AG04449 (cell line): ENCODE results near the gene ETNK1.

Experiments
- CTCF ChIA-PET: fragments of 350-600 bp; formaldehyde crosslinking; extraction: SDS; loops from one replicate; lab custom pipeline; 2021; ENCODE audit warnings: antibody characterized with exemption; lab: Yijun Ruan, JAX
- POLR2A ChIA-PET: fragments of 400-600, 350-600 bp; formaldehyde crosslinking; extraction: SDS; loops from one replicate; lab custom pipeline; 2020; ENCODE audit warnings: antibody characterized with exemption, inconsistent platforms; lab: Yijun Ruan, JAX
- DNase-seq: peaks from one replicate; pipeline ENCODE4 v3.0.0-alpha.2; 2010; ENCODE audit warnings: low read depth, low spot score
- H3K4me3 ChIP-seq: 2 replicates; pipeline ENCODE4 v1.5.1; 2011; ENCODE audit warnings: low read depth, mild to moderate bottlenecking, control low read depth, low read length
- CTCF ChIP-seq: IDR thresholded peaks from one replicate; pipeline ENCODE4 v1.5.1; 2011; ENCODE audit warnings: mild to moderate bottlenecking, moderate library complexity, low read length, control low read depth, inconsistent platforms; ENCODE audit not compliant: insufficient read depth; ENCODE audit errors: missing control alignments

ETNK1 gene

DNA sequence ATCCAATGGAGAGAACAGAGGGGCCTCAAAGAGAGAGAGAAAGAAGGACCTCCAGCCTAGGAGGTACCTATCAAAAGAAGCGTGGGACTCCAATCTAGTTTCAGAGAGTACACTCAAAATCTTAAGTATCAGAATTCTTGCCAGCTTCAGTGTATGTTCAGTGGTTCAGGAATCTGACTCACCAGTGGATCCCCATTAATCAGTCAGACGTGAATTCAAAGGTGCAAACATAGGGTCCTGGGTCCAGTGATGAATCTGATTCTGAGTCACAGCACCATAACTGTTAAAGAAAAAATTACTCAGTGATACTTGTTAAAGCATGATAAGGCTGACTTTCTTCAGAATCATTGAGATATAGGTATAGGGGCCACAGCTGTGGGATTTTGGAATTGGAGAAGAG lies 33.2 kb downstream of the ETNK1 start:
- TF ChIP-seq CTCF: no peak
- no peak overlapping the region for H3K4me3 ChIP-seq
- POLR2A ChIA-PET: no interaction called here
- CTCF ChIA-PET: interaction anchor here (0.6 kb wide), 1 partner anchor 199 kb away, joined by 3 read pairs; no protein-coding TSS in a partner anchor
- DNase-seq: peak; percentile 21

DNA sequence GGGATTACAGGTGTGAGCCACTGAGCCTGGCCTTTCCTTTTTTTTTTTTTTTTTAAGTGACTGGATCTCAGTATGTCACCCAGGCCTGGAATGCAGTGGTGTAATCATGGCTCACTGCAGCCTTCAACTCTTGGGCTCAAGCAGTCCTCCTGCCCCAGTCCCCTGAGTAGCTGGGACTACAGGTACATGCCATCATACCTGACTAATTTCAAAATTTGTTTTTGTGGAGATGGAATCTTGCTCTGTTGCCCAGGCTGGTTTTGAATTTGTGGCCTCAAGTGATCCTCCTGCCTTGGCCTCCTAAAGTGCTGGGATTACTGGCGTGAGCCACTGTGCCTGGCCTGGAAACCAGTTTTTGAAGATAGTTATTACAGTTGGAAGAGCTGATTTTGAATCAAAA lies 37.4 kb downstream of the ETNK1 start:
- DNase-seq: no peak
- ChIA-PET POLR2A (no interaction called here), CTCF (no interaction called here)
- no peak overlapping the region for H3K4me3 ChIP-seq
- TF ChIP-seq CTCF: no peak

- ChIA-PET POLR2A (no interaction called here), CTCF (interaction anchor here (1.4 kb wide), 1 partner anchor 37 kb away, joined by 4 read pairs; no protein-coding TSS in a partner anchor)
- no peak for DNase-seq
- no peak for TF ChIP-seq CTCF
- H3K4me3 ChIP-seq: no peak overlapping the region
Observed at GRCh38 chr12:22665476-22665875, 40.5 kb downstream of the ETNK1 start.

DNA sequence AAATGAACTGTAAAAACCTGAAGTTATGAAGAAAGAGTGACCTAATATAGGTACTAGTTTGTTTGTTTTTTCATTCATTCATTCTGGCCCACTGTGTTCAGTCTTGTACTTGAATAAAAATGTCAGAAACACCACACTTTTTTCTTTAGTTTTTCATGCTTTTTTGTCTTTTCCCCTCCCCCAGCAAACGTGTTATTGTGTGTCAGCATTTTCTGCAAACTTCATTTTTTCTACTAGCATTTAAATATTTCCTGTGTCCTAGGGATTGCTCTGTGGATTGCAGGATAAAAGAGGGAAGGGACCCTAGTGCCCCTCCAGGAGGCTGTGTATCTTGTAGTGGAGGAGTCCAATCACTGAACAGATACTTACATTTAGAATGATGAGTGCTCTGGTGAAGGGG lies 42.2 kb downstream of the ETNK1 start:
- TF ChIP-seq CTCF: no peak
- CTCF ChIA-PET: no interaction called here
- POLR2A ChIA-PET: no interaction called here
- DNase-seq: no peak
- H3K4me3 ChIP-seq: no peak overlapping the region

GRCh38 chr12:22668441-22668840 lies 43.5 kb downstream of the ETNK1 start:
- ChIA-PET CTCF (interaction anchor here (0.6 to 1.1 kb wide), 2 partner anchors 12 to 16 kb away, joined by 3 read pairs; no protein-coding TSS in a partner anchor), POLR2A (no interaction called here)

DNA sequence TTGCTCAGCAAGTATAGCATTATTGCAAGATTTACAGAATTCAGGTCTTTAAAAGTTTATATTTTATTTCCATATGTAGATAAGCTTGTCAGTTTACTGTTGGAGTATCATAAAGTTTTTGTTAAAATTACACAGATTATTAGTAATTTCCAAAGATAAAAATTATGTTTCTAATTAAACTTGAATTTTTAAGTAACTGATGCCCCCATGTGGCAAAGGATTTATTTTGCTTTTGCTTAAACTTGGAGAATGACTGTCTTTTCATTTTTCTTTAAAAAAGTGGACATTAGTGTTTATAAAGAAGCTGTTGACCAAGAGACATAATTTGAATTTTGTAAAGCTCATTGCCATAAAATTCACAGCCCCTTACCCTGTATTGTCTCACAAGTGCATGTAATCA lies 45.8 kb downstream of the ETNK1 start:
- no peak for TF ChIP-seq CTCF
- no peak for DNase-seq
- CTCF ChIA-PET: interaction anchor here (0.6 to 2.2 kb wide), 16 partner anchors 10 to 590 kb away, joined by 3 to 10 read pairs (median 4); partner anchors contain the start of genes C2CD5 and ETNK1
- POLR2A ChIA-PET: interaction anchor here (0.7 kb wide), 1 partner anchor 168 kb away, joined by 3 read pairs; no protein-coding TSS in a partner anchor
- H3K4me3 ChIP-seq: no peak overlapping the region

More at GRCh38 chr12:22668441-22668840, 43.5 kb downstream of the ETNK1 start:
- no peak for DNase-seq
- no peak for TF ChIP-seq CTCF
- H3K4me3 ChIP-seq: no peak overlapping the region
